ENCODE results near the gene KCNMB1.
A peak's percentile ranks its signal among the peaks of the same experiment; 100 is the strongest.

Gene KCNMB1, protein sequence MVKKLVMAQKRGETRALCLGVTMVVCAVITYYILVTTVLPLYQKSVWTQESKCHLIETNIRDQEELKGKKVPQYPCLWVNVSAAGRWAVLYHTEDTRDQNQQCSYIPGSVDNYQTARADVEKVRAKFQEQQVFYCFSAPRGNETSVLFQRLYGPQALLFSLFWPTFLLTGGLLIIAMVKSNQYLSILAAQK

DNA sequence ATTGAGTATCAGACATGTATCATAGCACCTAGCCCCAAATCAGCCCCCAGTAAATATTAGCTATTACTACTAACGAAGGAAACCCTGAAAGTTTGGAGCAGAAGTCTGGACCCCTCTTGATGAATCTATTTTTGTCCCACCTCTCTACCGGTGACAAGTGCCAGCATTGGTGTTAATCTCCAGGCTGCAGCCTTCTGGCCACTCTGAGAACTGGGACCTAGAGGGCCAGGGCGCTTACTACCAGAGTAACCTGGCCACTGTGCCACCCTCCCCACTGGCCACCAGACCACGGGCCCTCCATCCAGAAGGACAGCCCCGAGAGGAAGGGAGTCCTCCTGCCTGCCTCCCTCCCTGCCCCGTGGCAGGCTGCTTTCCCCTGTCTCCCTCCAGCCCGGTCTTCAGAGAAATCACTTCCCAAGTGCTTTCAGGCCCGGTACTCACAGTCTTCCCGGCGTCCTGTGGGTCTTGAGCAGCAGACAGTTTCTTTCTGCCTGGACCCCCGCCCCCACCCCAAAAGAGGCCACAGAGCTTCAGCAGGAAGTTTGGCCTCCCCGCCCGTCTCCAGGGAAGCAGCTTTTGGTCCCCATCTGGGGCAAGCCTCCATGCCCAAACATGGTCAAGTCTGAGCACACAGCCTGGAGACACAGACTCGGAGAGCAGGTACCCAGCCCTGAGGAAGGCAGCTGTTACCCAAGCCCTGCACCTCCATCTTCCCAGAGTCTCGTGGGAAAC lies at the start of gene KCNMB1:
TSS of gene KCNMB1 (minus strand) at position 550 of the 732 bp plus-strand sequence. CDS start 3,920 bp downstream, outside the sequence.
- Histone ChIP-seq H3K9ac (ENCODE audit: low read depth in 1 of 2, low read length in 2 of 2) (no peak within 1 kb of the TSS), H3K4me1 (ENCODE audit: control insufficient read depth in 1 of 2, insufficient read depth in 2 of 2, low read length in 2 of 2) (no peaks in the 10 kb centered on the region), H3K27me3 (ENCODE audit: control insufficient read depth in 1 of 2, insufficient read depth in 2 of 2, low read length in 2 of 2) (no peaks in the 10 kb centered on the region), H3K4me3 (ENCODE audit: low read depth in 1 of 2, low read length in 2 of 2) (peak within 1 kb of the TSS in 1 of 2 donors; percentile 6), H3K36me3 (ENCODE audit: control insufficient read depth in 1 of 2, insufficient read depth in 2 of 2, low read length in 2 of 2) (no peaks in the 10 kb centered on the region), H3K27ac (ENCODE audit: low read depth, low read length) (no peak within 1 kb of the TSS), H3K9me3 (ENCODE audit: control insufficient read depth in 1 of 2, low read length in 2 of 2) (no peaks in the 10 kb centered on the region)

DNA sequence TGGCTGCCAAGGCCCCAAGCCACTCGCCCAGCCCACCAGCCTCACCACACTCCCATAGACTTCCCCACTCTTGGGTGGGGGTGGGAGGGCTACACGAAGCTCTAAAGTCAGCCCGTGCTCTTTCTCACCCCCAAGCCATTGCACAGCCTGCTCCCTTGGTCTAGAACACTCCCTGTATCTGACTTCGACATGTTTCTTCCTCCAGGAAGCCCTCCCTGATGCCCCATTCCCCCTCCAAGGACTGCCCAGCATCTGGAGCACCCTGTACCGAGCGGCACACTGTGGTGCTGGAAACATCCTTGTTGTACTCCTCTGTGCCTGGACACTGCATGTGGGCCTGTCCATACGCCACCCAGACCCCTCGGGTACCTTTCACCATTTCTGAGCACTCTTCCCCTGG lies 49.4 kb upstream of the KCNMB1 start:
- H3K9me3 ChIP-seq (ENCODE audit: control insufficient read depth in 1 of 2, low read length in 2 of 2) = no peaks in the 10 kb centered on the region
- no peak overlapping the region for H3K4me3 ChIP-seq (ENCODE audit: low read depth in 1 of 2, low read length in 2 of 2)
- no peaks in the 10 kb centered on the region for H3K36me3 ChIP-seq (ENCODE audit: control insufficient read depth in 1 of 2, insufficient read depth in 2 of 2, low read length in 2 of 2)
- no peaks in the 10 kb centered on the region for H3K27me3 ChIP-seq (ENCODE audit: control insufficient read depth in 1 of 2, insufficient read depth in 2 of 2, low read length in 2 of 2)
- no peak overlapping the region for H3K9ac ChIP-seq (ENCODE audit: low read depth in 1 of 2, low read length in 2 of 2)
- no peak overlapping the region for H3K27ac ChIP-seq (ENCODE audit: low read depth, low read length)
- no peaks in the 10 kb centered on the region for H3K4me1 ChIP-seq (ENCODE audit: control insufficient read depth in 1 of 2, insufficient read depth in 2 of 2, low read length in 2 of 2)

DNA sequence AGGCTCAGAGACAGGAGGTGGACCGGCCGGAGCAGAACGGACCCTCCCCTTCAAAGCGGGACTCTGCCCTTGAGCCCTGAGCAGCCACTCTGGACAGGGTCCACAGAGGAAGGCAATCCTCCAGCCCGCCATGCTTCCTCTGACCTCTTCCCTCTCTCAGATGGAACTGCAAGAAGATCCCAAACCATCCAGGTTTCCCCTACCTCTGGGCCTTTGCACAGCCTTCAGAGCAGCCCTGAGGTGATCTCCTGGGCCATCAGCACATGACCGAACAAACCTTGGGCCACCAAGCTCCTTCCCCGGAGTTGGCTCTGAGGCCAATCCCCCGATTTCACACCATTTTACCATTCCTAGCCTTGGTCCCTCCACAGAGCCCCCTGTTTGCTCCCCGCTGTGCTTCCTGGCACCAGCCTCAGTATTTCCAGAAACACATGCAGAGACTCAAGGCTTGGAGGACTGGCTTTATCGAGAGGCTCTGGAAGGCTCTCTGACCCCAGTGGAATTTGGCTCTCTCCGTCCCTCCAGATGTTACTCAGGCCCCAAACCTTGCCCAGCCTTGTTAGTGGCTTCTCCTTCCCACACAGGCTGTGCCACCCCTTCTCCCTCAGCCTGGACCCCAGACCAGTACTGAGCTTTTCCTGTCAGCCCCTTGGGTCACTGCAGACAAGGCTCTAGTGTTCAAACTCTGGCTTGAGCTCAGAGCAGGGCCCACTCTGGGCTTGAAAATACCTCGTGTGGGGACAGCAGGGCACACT lies 48.6 kb upstream of the KCNMB1 start:
- Histone ChIP-seq H3K4me1 (ENCODE audit: control insufficient read depth in 1 of 2, insufficient read depth in 2 of 2, low read length in 2 of 2) (no peaks in the 10 kb centered on the region), H3K4me3 (ENCODE audit: low read depth in 1 of 2, low read length in 2 of 2) (no peak overlapping the region), H3K36me3 (ENCODE audit: control insufficient read depth in 1 of 2, insufficient read depth in 2 of 2, low read length in 2 of 2) (no peaks in the 10 kb centered on the region), H3K27ac (ENCODE audit: low read depth, low read length) (no peak overlapping the region), H3K9me3 (ENCODE audit: control insufficient read depth in 1 of 2, low read length in 2 of 2) (no peaks in the 10 kb centered on the region), H3K9ac (ENCODE audit: low read depth in 1 of 2, low read length in 2 of 2) (no peak overlapping the region), H3K27me3 (ENCODE audit: control insufficient read depth in 1 of 2, insufficient read depth in 2 of 2, low read length in 2 of 2) (no peaks in the 10 kb centered on the region)

DNA sequence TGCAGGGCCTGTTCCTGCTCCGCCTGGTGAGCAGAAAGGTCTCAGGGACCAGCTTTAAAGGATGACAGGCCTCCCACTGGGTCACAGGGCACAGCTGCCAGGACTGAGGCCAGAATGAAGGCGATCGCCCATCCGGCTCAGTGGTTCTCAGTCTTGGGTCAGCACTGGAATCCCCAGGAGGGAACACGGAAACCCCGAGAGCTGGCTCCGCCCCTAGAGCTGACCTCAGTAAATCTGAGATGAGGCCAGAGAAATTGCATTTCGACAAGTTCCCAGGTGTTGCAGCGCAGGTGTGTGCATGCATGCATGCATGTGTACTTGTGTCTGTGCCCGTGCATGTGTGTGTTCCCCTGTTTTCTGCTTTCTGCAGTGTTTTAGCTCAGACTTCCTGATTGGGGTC lies 47.2 kb upstream of the KCNMB1 start:
- Histone ChIP-seq H3K27ac (ENCODE audit: low read depth, low read length) (no peak overlapping the region), H3K4me1 (ENCODE audit: control insufficient read depth in 1 of 2, insufficient read depth in 2 of 2, low read length in 2 of 2) (no peaks in the 10 kb centered on the region), H3K9me3 (ENCODE audit: control insufficient read depth in 1 of 2, low read length in 2 of 2) (no peaks in the 10 kb centered on the region), H3K4me3 (ENCODE audit: low read depth in 1 of 2, low read length in 2 of 2) (no peak overlapping the region), H3K27me3 (ENCODE audit: control insufficient read depth in 1 of 2, insufficient read depth in 2 of 2, low read length in 2 of 2) (no peaks in the 10 kb centered on the region), H3K36me3 (ENCODE audit: control insufficient read depth in 1 of 2, insufficient read depth in 2 of 2, low read length in 2 of 2) (no peaks in the 10 kb centered on the region), H3K9ac (ENCODE audit: low read depth in 1 of 2, low read length in 2 of 2) (no peak overlapping the region)

DNA sequence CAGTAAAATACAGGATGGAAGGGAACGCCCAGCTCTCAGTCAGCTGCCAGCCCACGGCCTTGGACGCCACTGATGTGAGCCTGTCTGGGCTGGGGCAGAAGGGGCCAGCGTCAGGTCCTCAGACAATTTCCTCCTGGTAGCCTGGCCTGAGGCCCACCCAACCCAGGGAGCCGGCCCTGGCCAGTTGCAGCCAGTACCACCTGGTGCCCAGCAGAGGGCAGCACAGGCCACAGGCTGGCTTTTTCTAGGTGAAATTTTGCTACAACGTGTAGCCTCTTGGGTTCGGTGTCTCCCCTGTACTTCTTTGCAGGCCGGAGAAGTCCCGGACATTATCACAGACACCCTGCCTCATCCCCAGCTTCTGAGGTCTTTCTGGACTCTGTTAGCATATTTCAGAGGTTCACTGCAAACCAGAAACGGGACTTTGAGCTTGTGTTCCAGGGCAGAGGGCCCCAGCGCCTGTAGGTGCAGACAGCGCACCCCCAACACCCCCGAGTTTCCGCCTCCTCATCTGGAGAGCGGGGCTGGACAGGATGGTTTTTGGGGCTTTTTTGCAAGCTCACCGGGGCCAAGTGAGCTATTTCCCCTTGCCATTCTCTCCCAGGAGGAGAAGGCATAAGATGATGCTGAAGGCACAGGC lies 45.9 kb upstream of the KCNMB1 start:
- Histone ChIP-seq H3K9ac (ENCODE audit: low read depth in 1 of 2, low read length in 2 of 2) (no peak overlapping the region), H3K27me3 (ENCODE audit: control insufficient read depth in 1 of 2, insufficient read depth in 2 of 2, low read length in 2 of 2) (no peaks in the 10 kb centered on the region), H3K36me3 (ENCODE audit: control insufficient read depth in 1 of 2, insufficient read depth in 2 of 2, low read length in 2 of 2) (no peaks in the 10 kb centered on the region), H3K27ac (ENCODE audit: low read depth, low read length) (no peak overlapping the region), H3K4me1 (ENCODE audit: control insufficient read depth in 1 of 2, insufficient read depth in 2 of 2, low read length in 2 of 2) (no peaks in the 10 kb centered on the region), H3K4me3 (ENCODE audit: low read depth in 1 of 2, low read length in 2 of 2) (no peak overlapping the region), H3K9me3 (ENCODE audit: control insufficient read depth in 1 of 2, low read length in 2 of 2) (no peaks in the 10 kb centered on the region)

DNA sequence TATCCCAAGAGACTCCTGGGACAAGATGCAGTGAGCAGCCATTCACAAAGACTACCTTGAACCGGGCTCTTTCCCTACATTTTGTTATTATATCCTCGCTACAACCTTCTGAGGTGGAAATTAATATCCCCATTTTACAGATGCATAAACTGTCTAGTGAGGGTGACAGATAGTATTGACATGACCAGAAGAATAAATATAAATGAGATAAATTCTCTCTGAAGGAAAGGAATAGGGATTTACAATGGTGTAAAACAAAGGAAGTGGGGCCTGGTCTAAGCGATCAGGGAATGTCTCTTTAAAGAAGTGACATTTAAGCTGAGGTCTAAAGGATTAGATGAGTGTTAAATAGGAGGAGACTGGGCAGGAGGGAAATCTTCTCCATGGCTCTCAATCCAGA lies 43.5 kb upstream of the KCNMB1 start:
- H3K27ac ChIP-seq (ENCODE audit: low read depth, low read length) = no peak overlapping the region
- no peak overlapping the region for H3K9ac ChIP-seq (ENCODE audit: low read depth in 1 of 2, low read length in 2 of 2)
- no peak overlapping the region for H3K4me3 ChIP-seq (ENCODE audit: low read depth in 1 of 2, low read length in 2 of 2)
- H3K9me3 ChIP-seq (ENCODE audit: control insufficient read depth in 1 of 2, low read length in 2 of 2) = no peaks in the 10 kb centered on the region
- no peaks in the 10 kb centered on the region for H3K4me1 ChIP-seq (ENCODE audit: control insufficient read depth in 1 of 2, insufficient read depth in 2 of 2, low read length in 2 of 2)
- H3K27me3 ChIP-seq (ENCODE audit: control insufficient read depth in 1 of 2, insufficient read depth in 2 of 2, low read length in 2 of 2) = no peaks in the 10 kb centered on the region
- no peaks in the 10 kb centered on the region for H3K36me3 ChIP-seq (ENCODE audit: control insufficient read depth in 1 of 2, insufficient read depth in 2 of 2, low read length in 2 of 2)

DNA sequence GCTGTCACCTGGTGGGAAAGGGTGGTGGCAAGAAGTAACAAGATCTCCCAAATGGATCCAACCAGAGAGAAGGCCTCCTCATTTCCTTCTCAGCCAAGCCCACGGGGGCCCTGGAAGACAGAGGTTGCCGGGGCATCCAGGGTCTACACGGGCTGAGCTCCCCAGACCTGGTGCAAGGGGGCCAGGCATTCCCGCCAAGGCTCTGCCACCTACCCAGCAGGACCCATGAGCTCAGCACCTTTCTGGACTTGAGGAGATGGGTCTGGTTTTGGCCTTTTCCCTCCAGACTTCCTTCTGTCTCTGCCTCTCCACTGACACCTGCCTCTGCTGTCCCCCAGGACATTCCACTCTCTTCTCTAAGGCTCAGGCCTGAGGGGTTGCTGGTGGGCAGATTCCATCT lies 42.4 kb upstream of the KCNMB1 start:
- Histone ChIP-seq H3K36me3 (ENCODE audit: control insufficient read depth in 1 of 2, insufficient read depth in 2 of 2, low read length in 2 of 2) (no peaks in the 10 kb centered on the region), H3K9ac (ENCODE audit: low read depth in 1 of 2, low read length in 2 of 2) (no peak overlapping the region), H3K4me3 (ENCODE audit: low read depth in 1 of 2, low read length in 2 of 2) (no peak overlapping the region), H3K4me1 (ENCODE audit: control insufficient read depth in 1 of 2, insufficient read depth in 2 of 2, low read length in 2 of 2) (no peaks in the 10 kb centered on the region), H3K9me3 (ENCODE audit: control insufficient read depth in 1 of 2, low read length in 2 of 2) (no peaks in the 10 kb centered on the region), H3K27me3 (ENCODE audit: control insufficient read depth in 1 of 2, insufficient read depth in 2 of 2, low read length in 2 of 2) (no peaks in the 10 kb centered on the region), H3K27ac (ENCODE audit: low read depth, low read length) (no peak overlapping the region)

DNA sequence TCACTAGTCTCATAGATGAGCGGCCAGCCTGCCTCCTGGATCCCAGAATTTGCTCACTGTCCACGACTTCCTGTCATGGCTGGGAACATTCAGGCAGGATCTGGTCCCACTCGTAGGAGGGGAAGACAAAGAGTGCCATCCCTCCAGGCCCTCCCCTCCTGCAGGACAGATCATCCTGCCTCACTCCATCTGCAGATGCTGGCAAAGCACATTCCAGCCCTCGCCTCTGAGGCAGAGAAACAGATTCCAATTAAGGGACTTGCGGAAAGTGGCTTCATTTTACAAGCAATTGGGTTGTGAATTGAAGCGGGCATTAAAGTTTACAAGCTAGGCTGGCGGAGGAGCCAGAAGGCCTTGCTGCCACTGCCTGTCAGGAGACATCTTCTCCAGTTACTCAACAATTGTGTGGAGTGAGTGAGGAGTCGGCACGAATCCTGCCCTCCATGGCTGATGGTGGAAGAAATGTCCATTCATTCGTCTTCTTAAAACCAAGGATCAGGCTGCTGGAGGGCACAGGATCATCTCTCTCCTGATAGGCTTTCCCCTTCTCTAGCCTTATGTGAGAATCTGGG lies 41.8 kb upstream of the KCNMB1 start:
- Histone ChIP-seq H3K9me3 (ENCODE audit: control insufficient read depth in 1 of 2, low read length in 2 of 2) (no peaks in the 10 kb centered on the region), H3K36me3 (ENCODE audit: control insufficient read depth in 1 of 2, insufficient read depth in 2 of 2, low read length in 2 of 2) (no peaks in the 10 kb centered on the region), H3K4me3 (ENCODE audit: low read depth in 1 of 2, low read length in 2 of 2) (no peak overlapping the region), H3K9ac (ENCODE audit: low read depth in 1 of 2, low read length in 2 of 2) (no peak overlapping the region), H3K4me1 (ENCODE audit: control insufficient read depth in 1 of 2, insufficient read depth in 2 of 2, low read length in 2 of 2) (no peaks in the 10 kb centered on the region), H3K27ac (ENCODE audit: low read depth, low read length) (no peak overlapping the region), H3K27me3 (ENCODE audit: control insufficient read depth in 1 of 2, insufficient read depth in 2 of 2, low read length in 2 of 2) (no peaks in the 10 kb centered on the region)

DNA sequence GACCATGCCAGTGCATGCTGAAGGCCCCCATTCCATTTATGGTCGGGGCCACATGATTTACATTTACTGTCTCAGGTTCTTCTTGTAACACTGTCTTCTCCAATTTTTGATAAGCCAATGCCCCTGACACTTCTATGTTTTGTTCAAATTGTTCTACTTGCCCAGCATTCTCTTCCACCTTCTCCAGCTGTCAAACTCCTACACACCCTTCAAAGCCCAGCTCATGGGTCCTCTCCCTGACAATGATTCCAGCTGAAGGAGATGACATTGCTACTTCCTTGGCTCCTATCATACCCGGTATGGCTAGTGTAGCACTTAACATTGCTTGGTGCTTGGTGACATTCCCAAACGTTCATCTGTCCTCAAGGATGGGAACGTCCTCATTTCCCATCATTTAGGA lies 41.1 kb upstream of the KCNMB1 start:
- Histone ChIP-seq H3K36me3 (ENCODE audit: control insufficient read depth in 1 of 2, insufficient read depth in 2 of 2, low read length in 2 of 2) (no peaks in the 10 kb centered on the region), H3K27me3 (ENCODE audit: control insufficient read depth in 1 of 2, insufficient read depth in 2 of 2, low read length in 2 of 2) (no peaks in the 10 kb centered on the region), H3K9ac (ENCODE audit: low read depth in 1 of 2, low read length in 2 of 2) (no peak overlapping the region), H3K27ac (ENCODE audit: low read depth, low read length) (no peak overlapping the region), H3K4me3 (ENCODE audit: low read depth in 1 of 2, low read length in 2 of 2) (no peak overlapping the region), H3K9me3 (ENCODE audit: control insufficient read depth in 1 of 2, low read length in 2 of 2) (no peaks in the 10 kb centered on the region), H3K4me1 (ENCODE audit: control insufficient read depth in 1 of 2, insufficient read depth in 2 of 2, low read length in 2 of 2) (no peaks in the 10 kb centered on the region)

DNA sequence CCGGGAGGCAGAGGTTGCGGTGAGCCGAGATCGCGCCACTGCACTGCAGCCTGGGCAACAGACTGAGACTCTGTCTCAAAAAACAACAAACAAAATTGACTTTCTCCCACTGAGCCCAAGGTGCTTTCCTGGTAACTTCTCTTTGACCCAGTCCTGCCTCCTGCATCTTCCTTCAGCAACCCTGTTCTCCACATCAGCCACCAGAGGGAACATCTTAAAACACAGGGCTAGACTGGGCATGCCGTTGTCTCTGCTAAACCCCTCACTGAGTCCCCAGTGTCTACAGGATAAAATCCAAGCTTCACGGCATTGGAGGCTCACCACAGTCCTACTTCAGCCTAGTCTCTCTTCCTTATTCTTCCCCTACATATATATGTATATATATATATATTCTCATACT lies 39.8 kb upstream of the KCNMB1 start:
- H3K36me3 ChIP-seq (ENCODE audit: control insufficient read depth in 1 of 2, insufficient read depth in 2 of 2, low read length in 2 of 2) = no peaks in the 10 kb centered on the region
- H3K9ac ChIP-seq (ENCODE audit: low read depth in 1 of 2, low read length in 2 of 2) = no peak overlapping the region
- no peaks in the 10 kb centered on the region for H3K27me3 ChIP-seq (ENCODE audit: control insufficient read depth in 1 of 2, insufficient read depth in 2 of 2, low read length in 2 of 2)
- H3K4me1 ChIP-seq (ENCODE audit: control insufficient read depth in 1 of 2, insufficient read depth in 2 of 2, low read length in 2 of 2) = no peaks in the 10 kb centered on the region
- H3K27ac ChIP-seq (ENCODE audit: low read depth, low read length) = no peak overlapping the region
- no peaks in the 10 kb centered on the region for H3K9me3 ChIP-seq (ENCODE audit: control insufficient read depth in 1 of 2, low read length in 2 of 2)
- H3K4me3 ChIP-seq (ENCODE audit: low read depth in 1 of 2, low read length in 2 of 2) = no peak overlapping the region

Data from duodenal mucosa (tissue), 2 donors.